GM23338 (cell line): ENCODE measurements around the gene TGFBR3. TPM values are rescaled to one million over a fixed set of nuclear protein-coding genes. Genes with fewer than 3 reads are reported as not detected.

ENCODE experiments used
- ATAC-seq: fragments of 200-7000 bp; cut with Tn5 transposase; 3 replicates; pipeline ENCODE4 v1.9.1; 2020
- DNase-seq: peaks from one replicate; pipeline ENCODE4 v3.0.0-alpha.2; 2015; ENCODE audit warnings: low spot score
- H2AFZ ChIP-seq: fragments of 200-600 bp; sonication (generic); 2 replicates; pipeline ENCODE4 v1.8.0; 2016; ENCODE audit warnings: antibody characterized with exemption, mild to moderate bottlenecking, moderate library complexity
- H3F3A ChIP-seq: fragments of 200-600 bp; sonication (generic); replicated peaks from 2 replicates; pipeline ENCODE4 v1.8.0; 2017; ENCODE audit warnings: antibody characterized with exemption, mixed run types, low read depth
- H3K27ac ChIP-seq: fragments of 200-600 bp; sonication (generic); 2 replicates; pipeline ENCODE4 v1.6.1; 2016; ENCODE audit warnings: low read depth
- H3K27me3 ChIP-seq: fragments of 200-600 bp; sonication (generic); 2 replicates; pipeline ENCODE4 v1.8.0; 2016; ENCODE audit warnings: mild to moderate bottlenecking, mixed run types, moderate library complexity; ENCODE audit not compliant: insufficient read depth
- H3K36me3 ChIP-seq: fragments of 200-600 bp; sonication (generic); 2 replicates; pipeline ENCODE4 v1.8.0; 2016; ENCODE audit warnings: mild to moderate bottlenecking; ENCODE audit not compliant: insufficient read depth
- H3K4me1 ChIP-seq: fragments of 200-600 bp; sonication (generic); 2 replicates; pipeline ENCODE4 v1.8.0; 2016; ENCODE audit warnings: mild to moderate bottlenecking, moderate library complexity; ENCODE audit not compliant: insufficient read depth
- H3K4me2 ChIP-seq: fragments of 200-600 bp; sonication (generic); 2 replicates; pipeline ENCODE4 v1.7.1; 2017; ENCODE audit warnings: mixed run types
- H3K4me3 ChIP-seq: fragments of 200-600 bp; sonication (generic); 2 replicates; pipeline ENCODE4 v1.6.1; 2016; ENCODE audit warnings: mixed run types
- H3K79me2 ChIP-seq: fragments of 200-600 bp; sonication (generic); replicated peaks from 2 replicates; pipeline ENCODE4 v1.8.0; 2017; ENCODE audit warnings: mild to moderate bottlenecking; ENCODE audit not compliant: insufficient read depth
- H3K9me2 ChIP-seq: fragments of 200-600 bp; sonication (generic); 2 replicates; pipeline ENCODE4 v1.8.0; 2017; ENCODE audit not compliant: insufficient read depth
- H4K20me1 ChIP-seq: fragments of 200-600 bp; sonication (generic); replicated peaks from 2 replicates; pipeline ENCODE4 v1.8.0; 2017; ENCODE audit warnings: mild to moderate bottlenecking; ENCODE audit not compliant: insufficient read depth
- H3K27ac Mint-ChIP-seq: 2 replicates; pipeline ENCODE4 v1.8.0; 2020; ENCODE audit warnings: inconsistent platforms, mild to moderate bottlenecking, moderate library complexity, mixed read lengths
- H3K27me3 Mint-ChIP-seq: 3 replicates; pipeline ENCODE4 v1.8.0; 2022; ENCODE audit warnings: low read depth, mild to moderate bottlenecking, moderate library complexity, mixed read lengths, inconsistent platforms; ENCODE audit not compliant: insufficient read depth, poor library complexity
- H3K36me3 Mint-ChIP-seq: 3 replicates; pipeline ENCODE4 v1.8.0; 2021; ENCODE audit warnings: low read depth, mild to moderate bottlenecking, inconsistent platforms, moderate library complexity, mixed read lengths
- H3K4me1 Mint-ChIP-seq: 3 replicates; pipeline ENCODE4 v1.8.0; 2020; ENCODE audit warnings: mild to moderate bottlenecking, inconsistent platforms, mixed read lengths
- H3K4me3 Mint-ChIP-seq: 3 replicates; pipeline ENCODE4 v1.8.0; 2021; ENCODE audit warnings: moderate library complexity, mild to moderate bottlenecking, inconsistent platforms, mixed read lengths
- H3K9me3 Mint-ChIP-seq: 3 replicates; pipeline ENCODE4 v1.8.0; 2020; ENCODE audit warnings: moderate library complexity, mild to moderate bottlenecking, inconsistent platforms, mixed read lengths
- CREB1 ChIP-seq: fragments of 250-450 bp; sonication (Bioruptor Pico); IDR thresholded peaks from 2 replicates; pipeline ENCODE4 v1.5.0; 2020; ENCODE audit warnings: low read depth, mild to moderate bottlenecking, moderate library complexity
- EZH2 ChIP-seq: fragments of 200-600 bp; sonication (generic); IDR thresholded peaks from one replicate; pipeline ENCODE4 v1.8.0; 2017; ENCODE audit warnings: antibody characterized with exemption, mild to moderate bottlenecking, low read depth; ENCODE audit not compliant: unreplicated experiment
- EZH2phosphoT487 ChIP-seq: fragments of 200-600 bp; sonication (generic); IDR thresholded peaks from one replicate; pipeline ENCODE4 v1.8.1; 2018; ENCODE audit warnings: antibody characterized with exemption; ENCODE audit not compliant: unreplicated experiment
- ZNF114 ChIP-seq: fragments of 250-450 bp; sonication (Bioruptor Pico); IDR thresholded peaks from 2 replicates; pipeline ENCODE4 v1.5.0; 2020; ENCODE audit warnings: mild to moderate bottlenecking, moderate library complexity
- ZNF331 ChIP-seq: fragments of 250-450 bp; sonication (Bioruptor Pico); IDR thresholded peaks from 2 replicates; pipeline ENCODE4 v1.5.0; 2020; ENCODE audit warnings: low read depth, mild to moderate bottlenecking, moderate library complexity
- polyA plus RNA-seq: library from polyadenylated mRNA; unstranded; fragments of >200 nt; fragmentation: Nextera tagmentation; extraction: Ambion mirVana; gene quantifications from 2 replicates; pipeline ENCODE4 v1.2.1, GENCODE V29; 2016
- total RNA-seq: library from RNA; depleted of rRNA; stranded (reverse); fragments of >200 nt; shearing (Covaris generic); gene quantifications from 2 replicates; pipeline ENCODE4 v1.2.3, GENCODE V29; 2014
- TF ChIP-seq, protein P1 (sequence below): IDR thresholded peaks from 2 replicates; pipeline ENCODE4 v1.6.1; 2016; ENCODE audit warnings: antibody characterized with exemption
- TF ChIP-seq, protein P2 (sequence below), 2 experiments: fragments of 200-600 bp in 1 of 2; sonication (generic) in 1 of 2; conservative IDR thresholded peaks; 2 replicates each; pipeline versions ENCODE4 v1.5.1 to v1.6.1; 2016 to 2017; ENCODE audit warnings: antibody characterized with exemption in 2 of 2, low read depth in 2 of 2, mild to moderate bottlenecking in 2 of 2, moderate library complexity in 1 of 2
- TF ChIP-seq, protein P3 (sequence below): IDR thresholded peaks from one replicate; pipeline ENCODE4 v1.6.1; 2018; ENCODE audit warnings: antibody characterized with exemption; ENCODE audit not compliant: unreplicated experiment

TGFBR3 gene
- total and polyA plus RNA-seq, 2 experiments from 2014 or later = 1.7 to 2.9 TPM

DNA sequence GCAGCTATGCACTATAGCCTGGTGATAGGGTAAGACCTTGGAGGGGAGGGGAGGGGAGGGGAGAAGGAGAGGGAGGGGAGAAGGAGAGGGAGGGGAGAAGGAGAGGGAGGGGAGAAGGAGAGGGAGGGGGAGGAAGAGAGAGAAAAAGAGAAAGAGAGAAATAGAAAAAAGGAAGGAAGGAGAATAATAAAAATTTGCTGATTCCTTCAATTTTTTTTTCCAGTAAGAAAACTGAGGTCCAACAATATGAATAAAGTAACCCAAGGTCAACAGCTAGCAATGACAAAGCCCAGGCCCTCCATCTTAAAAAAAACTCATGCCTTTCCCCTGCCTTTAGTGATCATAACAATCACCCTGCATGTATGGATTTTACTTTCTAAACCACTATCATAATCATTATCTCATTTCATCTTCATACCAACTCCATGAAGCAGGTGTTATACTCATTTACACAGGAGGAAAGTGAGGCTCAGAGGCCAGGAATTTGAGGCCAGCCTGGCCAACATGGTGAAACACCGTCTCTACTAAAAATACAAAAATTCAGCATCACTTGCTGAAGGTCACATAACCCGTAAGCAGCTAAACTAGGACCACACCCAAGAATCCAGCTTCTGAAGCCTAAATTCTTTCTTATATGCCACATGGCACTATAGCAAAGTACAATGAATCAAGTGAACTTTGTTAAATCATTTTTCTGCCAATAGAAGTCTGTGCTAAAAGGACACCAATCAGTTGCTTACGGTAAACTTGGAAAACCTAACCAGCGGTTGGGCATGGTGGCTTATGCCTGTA lies 39.9 kb upstream of the TGFBR3 start:
- Histone ChIP-seq H3K4me1 (no peaks in the 10 kb centered on the region), H3K4me2 (no peak overlapping the region), H4K20me1 (no peaks in the 10 kb centered on the region), H3K4me3 (no peak overlapping the region), H3F3A (no peaks in the 10 kb centered on the region), H2AFZ (no peak overlapping the region), H3K36me3 (no peaks in the 10 kb centered on the region), H3K79me2 (no peaks in the 10 kb centered on the region), H3K27ac (no peak overlapping the region), H3K9me2 (0 out of 2 replicates have a peak, but pooled peaks cover 3% of the 10 kb centered on the region), H3K27me3 (no peaks in the 10 kb centered on the region)
- Mint-ChIP-seq H3K4me3 (no peak overlapping the region), H3K27me3 (no peaks in the 10 kb centered on the region), H3K27ac (no peak overlapping the region), H3K4me1 (peaks cover 7% of the 10 kb centered on the region), H3K36me3 (no peaks in the 10 kb centered on the region; the same call in 1 of the 3 replicates), H3K9me3 (no peaks in the 10 kb centered on the region; the same call in 2 of the 3 replicates)
- TF ChIP-seq, protein P1, sequence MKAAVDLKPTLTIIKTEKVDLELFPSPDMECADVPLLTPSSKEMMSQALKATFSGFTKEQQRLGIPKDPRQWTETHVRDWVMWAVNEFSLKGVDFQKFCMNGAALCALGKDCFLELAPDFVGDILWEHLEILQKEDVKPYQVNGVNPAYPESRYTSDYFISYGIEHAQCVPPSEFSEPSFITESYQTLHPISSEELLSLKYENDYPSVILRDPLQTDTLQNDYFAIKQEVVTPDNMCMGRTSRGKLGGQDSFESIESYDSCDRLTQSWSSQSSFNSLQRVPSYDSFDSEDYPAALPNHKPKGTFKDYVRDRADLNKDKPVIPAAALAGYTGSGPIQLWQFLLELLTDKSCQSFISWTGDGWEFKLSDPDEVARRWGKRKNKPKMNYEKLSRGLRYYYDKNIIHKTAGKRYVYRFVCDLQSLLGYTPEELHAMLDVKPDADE = no peak
- TF ChIP-seq EZH2 (no peak), EZH2phosphoT487 (no peak)
- no peak for DNase-seq
- no peak for ATAC-seq

DNA sequence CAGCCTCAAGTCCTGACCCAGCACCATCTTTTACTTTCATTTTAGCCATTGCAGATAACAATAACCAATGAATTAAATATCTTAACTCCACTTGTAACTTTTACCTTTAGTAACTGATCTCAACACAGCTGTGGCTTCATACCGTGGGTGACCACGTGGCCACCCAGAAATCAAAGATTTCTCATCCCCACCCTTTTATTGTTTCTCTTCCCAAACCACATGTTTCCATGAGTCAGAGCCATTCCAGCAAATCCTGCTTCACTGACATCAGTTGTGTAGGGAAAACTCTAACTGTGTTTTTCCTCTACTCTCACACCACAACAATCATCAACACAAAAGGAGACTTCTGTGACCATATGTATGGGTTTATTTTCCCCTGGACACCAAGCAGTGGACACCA lies 38.2 kb upstream of the TGFBR3 start:
- Histone ChIP-seq H3F3A (no peaks in the 10 kb centered on the region), H3K79me2 (no peaks in the 10 kb centered on the region), H2AFZ (0 out of 2 replicates have a peak overlapping the region, but pooled peaks have one; percentile 3), H3K9me2 (no peaks in the 10 kb centered on the region), H3K4me3 (no peak overlapping the region), H3K36me3 (no peaks in the 10 kb centered on the region), H3K4me1 (no peaks in the 10 kb centered on the region), H4K20me1 (no peaks in the 10 kb centered on the region), H3K4me2 (no peak overlapping the region), H3K27ac (no peak overlapping the region), H3K27me3 (no peaks in the 10 kb centered on the region)
- TF ChIP-seq CREB1 (CRISPR knock-in tag) = no peak
- no peak for TF ChIP-seq ZNF114
- no peak for TF ChIP-seq EZH2
- Mint-ChIP-seq H3K27ac (no peak overlapping the region), H3K36me3 (no peaks in the 10 kb centered on the region; the same call in 1 of the 3 replicates), H3K4me3 (no peak overlapping the region), H3K4me1 (peaks cover 4% of the 10 kb centered on the region), H3K9me3 (no peaks in the 10 kb centered on the region; the same call in 2 of the 3 replicates), H3K27me3 (no peaks in the 10 kb centered on the region)
- DNase-seq = no peak
- ATAC-seq = no peak

DNA sequence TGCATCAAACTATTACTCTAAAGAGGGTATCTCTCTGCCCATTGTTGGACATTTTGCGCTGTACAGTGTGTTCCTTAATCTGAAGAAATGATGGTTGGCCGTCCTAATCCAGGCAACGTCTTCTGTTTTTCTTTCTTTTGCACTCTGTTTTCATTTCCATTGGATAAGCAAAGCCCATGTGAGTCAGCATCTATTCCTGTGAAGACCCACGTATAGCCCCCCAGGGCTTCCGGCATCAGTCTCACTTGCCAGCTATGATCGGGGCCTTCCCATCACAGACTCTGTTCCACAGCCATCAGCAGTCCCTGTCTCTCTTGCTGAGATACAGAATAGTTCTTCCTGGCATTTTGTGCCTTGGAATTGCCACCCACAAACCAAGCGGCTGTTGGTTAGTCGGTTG lies 34.0 kb upstream of the TGFBR3 start:
- no peak for ATAC-seq
- H3K36me3 ChIP-seq = no peaks in the 10 kb centered on the region
- Mint-ChIP-seq H3K9me3 (peaks cover 3% of the 10 kb centered on the region; the same call in 1 of the 3 replicates), H3K4me1 (peaks cover 10% of the 10 kb centered on the region), H3K4me3 (no peak overlapping the region), H3K36me3 (no peaks in the 10 kb centered on the region; the same call in 2 of the 3 replicates), H3K27me3 (no peaks in the 10 kb centered on the region), H3K27ac (no peak overlapping the region)
- H3K9me2 ChIP-seq = no peaks in the 10 kb centered on the region
- H2AFZ ChIP-seq = no peak overlapping the region
- H3K79me2 ChIP-seq = no peaks in the 10 kb centered on the region
- TF ChIP-seq EZH2phosphoT487 (no peak), ZNF331 (CRISPR knock-in tag) (no peak)
- TF ChIP-seq, protein P2, sequence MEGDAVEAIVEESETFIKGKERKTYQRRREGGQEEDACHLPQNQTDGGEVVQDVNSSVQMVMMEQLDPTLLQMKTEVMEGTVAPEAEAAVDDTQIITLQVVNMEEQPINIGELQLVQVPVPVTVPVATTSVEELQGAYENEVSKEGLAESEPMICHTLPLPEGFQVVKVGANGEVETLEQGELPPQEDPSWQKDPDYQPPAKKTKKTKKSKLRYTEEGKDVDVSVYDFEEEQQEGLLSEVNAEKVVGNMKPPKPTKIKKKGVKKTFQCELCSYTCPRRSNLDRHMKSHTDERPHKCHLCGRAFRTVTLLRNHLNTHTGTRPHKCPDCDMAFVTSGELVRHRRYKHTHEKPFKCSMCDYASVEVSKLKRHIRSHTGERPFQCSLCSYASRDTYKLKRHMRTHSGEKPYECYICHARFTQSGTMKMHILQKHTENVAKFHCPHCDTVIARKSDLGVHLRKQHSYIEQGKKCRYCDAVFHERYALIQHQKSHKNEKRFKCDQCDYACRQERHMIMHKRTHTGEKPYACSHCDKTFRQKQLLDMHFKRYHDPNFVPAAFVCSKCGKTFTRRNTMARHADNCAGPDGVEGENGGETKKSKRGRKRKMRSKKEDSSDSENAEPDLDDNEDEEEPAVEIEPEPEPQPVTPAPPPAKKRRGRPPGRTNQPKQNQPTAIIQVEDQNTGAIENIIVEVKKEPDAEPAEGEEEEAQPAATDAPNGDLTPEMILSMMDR (conservative IDR thresholded peaks at IDR 0.05; ENCODE audit: low read depth in 2 of 2) = no peak
- TF ChIP-seq, protein P3, sequence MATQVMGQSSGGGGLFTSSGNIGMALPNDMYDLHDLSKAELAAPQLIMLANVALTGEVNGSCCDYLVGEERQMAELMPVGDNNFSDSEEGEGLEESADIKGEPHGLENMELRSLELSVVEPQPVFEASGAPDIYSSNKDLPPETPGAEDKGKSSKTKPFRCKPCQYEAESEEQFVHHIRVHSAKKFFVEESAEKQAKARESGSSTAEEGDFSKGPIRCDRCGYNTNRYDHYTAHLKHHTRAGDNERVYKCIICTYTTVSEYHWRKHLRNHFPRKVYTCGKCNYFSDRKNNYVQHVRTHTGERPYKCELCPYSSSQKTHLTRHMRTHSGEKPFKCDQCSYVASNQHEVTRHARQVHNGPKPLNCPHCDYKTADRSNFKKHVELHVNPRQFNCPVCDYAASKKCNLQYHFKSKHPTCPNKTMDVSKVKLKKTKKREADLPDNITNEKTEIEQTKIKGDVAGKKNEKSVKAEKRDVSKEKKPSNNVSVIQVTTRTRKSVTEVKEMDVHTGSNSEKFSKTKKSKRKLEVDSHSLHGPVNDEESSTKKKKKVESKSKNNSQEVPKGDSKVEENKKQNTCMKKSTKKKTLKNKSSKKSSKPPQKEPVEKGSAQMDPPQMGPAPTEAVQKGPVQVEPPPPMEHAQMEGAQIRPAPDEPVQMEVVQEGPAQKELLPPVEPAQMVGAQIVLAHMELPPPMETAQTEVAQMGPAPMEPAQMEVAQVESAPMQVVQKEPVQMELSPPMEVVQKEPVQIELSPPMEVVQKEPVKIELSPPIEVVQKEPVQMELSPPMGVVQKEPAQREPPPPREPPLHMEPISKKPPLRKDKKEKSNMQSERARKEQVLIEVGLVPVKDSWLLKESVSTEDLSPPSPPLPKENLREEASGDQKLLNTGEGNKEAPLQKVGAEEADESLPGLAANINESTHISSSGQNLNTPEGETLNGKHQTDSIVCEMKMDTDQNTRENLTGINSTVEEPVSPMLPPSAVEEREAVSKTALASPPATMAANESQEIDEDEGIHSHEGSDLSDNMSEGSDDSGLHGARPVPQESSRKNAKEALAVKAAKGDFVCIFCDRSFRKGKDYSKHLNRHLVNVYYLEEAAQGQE = no peak
- no peaks in the 10 kb centered on the region for H3K27me3 ChIP-seq
- no peaks in the 10 kb centered on the region for H3F3A ChIP-seq
- no peaks in the 10 kb centered on the region for H4K20me1 ChIP-seq
- no peak overlapping the region for H3K27ac ChIP-seq
- no peak overlapping the region for H3K4me3 ChIP-seq
- H3K4me2 ChIP-seq = no peak overlapping the region
- DNase-seq = no peak
- H3K4me1 ChIP-seq = peaks cover 5% of the 10 kb centered on the region; the same call in 1 of the 2 replicates
